Endothelial cell of umbilical vein (primary cell): ENCODE results near the gene PPOX. TPM values are rescaled to one million over a fixed set of nuclear protein-coding genes. Genes with fewer than 3 reads are reported as not detected.

Source experiments
- BruUV-seq: library from RNA; stranded (reverse); fragments of 400-500 nt; replicated peaks from 2 replicates; lab custom pipeline; 2021; lab: Mats Ljungman, UMichigan
- CTCF ChIA-PET: fragments of 300-600, 350-600 bp; sonication (Branson Sonifier 250); formaldehyde crosslinking; loops from one replicate; lab custom pipeline; 2021; ENCODE audit warnings: antibody characterized with exemption, inconsistent platforms; lab: Charles Lee
- POLR2A ChIA-PET: fragments of 300-600, 350-600 bp; sonication (Branson Sonifier 250); formaldehyde crosslinking; loops from one replicate; lab custom pipeline; 2021; ENCODE audit warnings: antibody characterized with exemption, inconsistent platforms; lab: Charles Lee
- DNase-seq: peaks from one replicate; pipeline ENCODE4 v3.0.0-alpha.2; 2011; ENCODE audit warnings: low read depth, low spot score
- FAIRE-seq: peaks from 2 replicates; lab custom pipeline; 2011; peaks lifted over from hg19 to GRCh38; lab: Jason Lieb, UNC
- H2AFZ ChIP-seq: 2 replicates; pipeline ENCODE4 v1.6.0; 2012; ENCODE audit warnings: low read depth, low read length, control low read depth, inconsistent platforms
- H3K27ac ChIP-seq: 2 replicates; pipeline ENCODE4 v1.5.1; 2011; ENCODE audit warnings: low read depth, mild to moderate bottlenecking, control low read depth, low read length, moderate library complexity; ENCODE audit not compliant: insufficient read depth
- H3K27me3 ChIP-seq, 2 experiments: 2 replicates each; pipeline versions ENCODE4 v1.6.0 to v1.6.1; 2011; ENCODE audit warnings: low read length in 2 of 2, mixed read lengths in 1 of 2; ENCODE audit not compliant: control insufficient read depth in 2 of 2, insufficient read depth in 2 of 2
- H3K36me3 ChIP-seq, 2 experiments: 2 replicates in 1 of 2; 3 replicates in 1 of 2; pipeline ENCODE4 v1.5.1; 2011; ENCODE audit warnings: low read length in 2 of 2, mild to moderate bottlenecking in 1 of 2, moderate library complexity in 1 of 2; ENCODE audit not compliant: control insufficient read depth in 2 of 2, insufficient read depth in 2 of 2; ENCODE audit errors: extremely low read depth in 1 of 2
- H3K4me1 ChIP-seq: 3 replicates; pipeline ENCODE4 v1.5.1; 2011; ENCODE audit warnings: mild to moderate bottlenecking, low read length; ENCODE audit not compliant: control insufficient read depth, insufficient read depth; ENCODE audit errors: extremely low read depth
- H3K4me2 ChIP-seq: 2 replicates; pipeline ENCODE4 v1.6.1; 2011; ENCODE audit warnings: low read length, control low read depth, mixed read lengths; ENCODE audit not compliant: insufficient read depth
- H3K4me3 ChIP-seq, 3 experiments: fragments of 200-600 bp in 1 of 3; sonication (generic), shearing (Covaris generic) in 1 of 3; replicated peaks in 1 of 3; 2 replicates each; pipeline ENCODE4 v1.5.1; 2011 to 2016; ENCODE audit warnings: control low read depth in 3 of 3, low read length in 3 of 3, mild to moderate bottlenecking in 2 of 3, inconsistent platforms in 1 of 3, low read depth in 1 of 3, moderate library complexity in 1 of 3; ENCODE audit not compliant: insufficient read depth in 1 of 3
- H3K79me2 ChIP-seq: 2 replicates; pipeline ENCODE4 v1.6.0; 2012; ENCODE audit warnings: low read length, inconsistent platforms; ENCODE audit not compliant: control insufficient read depth, insufficient read depth
- H3K9ac ChIP-seq: replicated peaks from 2 replicates; pipeline ENCODE3; 2011; ENCODE audit warnings: low read length, control low read depth; ENCODE audit not compliant: insufficient read depth; ENCODE audit errors: extremely low read depth
- H3K9me1 ChIP-seq: replicated peaks from 3 replicates; pipeline ENCODE4 v1.6.0; 2011; ENCODE audit warnings: mild to moderate bottlenecking, low read length; ENCODE audit not compliant: control insufficient read depth, insufficient read depth; ENCODE audit errors: extremely low read depth
- H3K9me3 ChIP-seq: replicated peaks from 2 replicates; pipeline ENCODE4 v1.5.1; 2012; ENCODE audit warnings: low read length, inconsistent platforms; ENCODE audit not compliant: control insufficient read depth, insufficient read depth
- H4K20me1 ChIP-seq: replicated peaks from 2 replicates; pipeline ENCODE3; 2011; ENCODE audit warnings: mild to moderate bottlenecking, low read length; ENCODE audit not compliant: control insufficient read depth, insufficient read depth; ENCODE audit errors: extremely low read depth
- CTCF ChIP-seq, 2 donors: IDR thresholded peaks; 1 replicate in 1 of 2; 2 replicates in 1 of 2; pipeline ENCODE4 v1.5.1; 2011; ENCODE audit warnings: low read length in 2 of 2, mild to moderate bottlenecking in 2 of 2, moderate library complexity in 2 of 2, control low read depth in 1 of 2, inconsistent platforms in 1 of 2, low read depth in 1 of 2; ENCODE audit not compliant: insufficient read depth in 1 of 2; ENCODE audit errors: extremely low read depth in 1 of 2
- EZH2 ChIP-seq: IDR thresholded peaks from 2 replicates; pipeline ENCODE4 v1.6.1; 2012; ENCODE audit warnings: borderline replicate concordance, low read depth, mild to moderate bottlenecking, moderate library complexity, low read length, inconsistent platforms; ENCODE audit not compliant: severe bottlenecking
- FOS ChIP-seq: IDR thresholded peaks from 2 replicates; pipeline ENCODE4 v1.6.1; 2011; ENCODE audit warnings: mild to moderate bottlenecking, low read length, moderate library complexity, borderline replicate concordance; ENCODE audit not compliant: insufficient read depth
- GATA2 ChIP-seq: IDR thresholded peaks from 2 replicates; pipeline ENCODE4 v1.7.0; 2011; ENCODE audit warnings: low read depth, mild to moderate bottlenecking, moderate library complexity, mixed read lengths, low read length; ENCODE audit not compliant: insufficient read length, insufficient read depth
- JUN ChIP-seq: IDR thresholded peaks from 2 replicates; pipeline ENCODE4 v1.6.1; 2011; ENCODE audit warnings: borderline replicate concordance, low read depth; ENCODE audit not compliant: insufficient read length, insufficient read depth
- MYC ChIP-seq: IDR thresholded peaks from one replicate; pipeline ENCODE4 v1.6.1; 2011; ENCODE audit warnings: mild to moderate bottlenecking, low read depth, low read length
- POLR2A ChIP-seq: IDR thresholded peaks from 2 replicates; pipeline ENCODE4 v1.6.1; 2012; ENCODE audit warnings: low read depth, mild to moderate bottlenecking, control low read depth, low read length
- POLR2AphosphoS5 ChIP-seq: IDR thresholded peaks from 2 replicates; pipeline ENCODE4 v1.6.1; 2012; ENCODE audit warnings: low read depth, mild to moderate bottlenecking, control low read depth, low read length, moderate library complexity; ENCODE audit not compliant: insufficient read depth
- dilution Hi-C: fragments of 300-500 bp; cut with MboI; formaldehyde crosslinking; loops from one replicate; pipeline ENCODE4 v1.15.0; 2019; ENCODE audit warnings: low sequenced_read_pairs; ENCODE audit not compliant: extremely low pct_ligation_motif_present
- intact Hi-C: fragments of 100-400 bp; cut with micrococcal nuclease; formaldehyde crosslinking; loops from one replicate; pipeline ENCODE4 v1.10.0; 2022
- polyA plus RNA-seq, 4 experiments: library from polyadenylated mRNA; depleted of rRNA in 3 of 4; stranded (reverse) in 3 of 4; unstranded in 1 of 4; fragments of >200 nt; gene quantifications; 2 replicates each; pipeline versions ENCODE4 v1.2.1 to v1.2.3, GENCODE V29; 2011 to 2012; ENCODE audit warnings: missing spikeins in 1 of 4
- total RNA-seq: library from RNA; stranded (reverse); gene quantifications from 2 replicates; pipeline ENCODE4 v1.2.3, GENCODE V29; 2021
- TF ChIP-seq, protein P1 (sequence below): IDR thresholded peaks from 2 replicates; pipeline ENCODE4 v1.6.1; 2011; ENCODE audit not compliant: insufficient read depth, insufficient read length

The PPOX gene
- total and polyA plus RNA-seq, 2 donors (not counting 3 experiments of a cell fraction or from before 2014, with no cell fraction given), result 26.4 to 28.5 TPM

DNA sequence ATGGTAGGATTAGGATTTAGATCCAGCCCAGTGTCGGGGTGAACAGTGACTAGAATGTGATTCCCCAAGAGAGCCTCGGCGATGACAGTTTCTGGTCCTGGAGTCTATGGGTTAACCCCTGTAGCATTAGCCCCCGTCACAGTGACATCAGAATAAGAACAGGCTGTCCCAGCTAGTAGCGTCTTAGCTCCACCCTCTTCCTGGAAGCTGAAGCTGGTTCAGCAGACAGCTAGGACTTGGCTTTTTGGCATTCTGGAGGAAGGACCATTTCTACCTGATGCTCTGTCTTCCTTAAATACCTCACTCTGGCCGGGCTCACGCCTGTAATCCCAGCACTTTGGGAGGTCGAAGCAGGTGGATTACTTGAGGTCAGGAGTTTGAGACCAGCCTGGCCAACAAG lies 40.9 kb downstream of the PPOX start:
- H3K9me1 ChIP-seq, result no peaks in the 10 kb centered on the region
- ChIA-PET POLR2A (no interaction called here), CTCF (interaction anchor here (0.8 to 3.5 kb wide), 9 partner anchors 8 to 175 kb away, joined by 3 to 20 read pairs (median 4); partner anchors contain the start of genes ADAMTS4, FCER1G and TOMM40L)
- no peak overlapping the region for H2AFZ ChIP-seq
- no peaks in the 10 kb centered on the region for H3K9me3 ChIP-seq
- H3K27me3 ChIP-seq, result no peaks in the 10 kb centered on the region
- no peak for TF ChIP-seq CTCF (IDR thresholded peaks at IDR 0.05; ENCODE audit: extremely low read depth in 1 of 2, insufficient read depth in 1 of 2, low read depth in 1 of 2, low read length in 2 of 2)
- no peak for TF ChIP-seq GATA2
- TF ChIP-seq EZH2, result no peak
- TF ChIP-seq POLR2A, result no peak
- TF ChIP-seq JUN, result no peak
- TF ChIP-seq, protein P1, sequence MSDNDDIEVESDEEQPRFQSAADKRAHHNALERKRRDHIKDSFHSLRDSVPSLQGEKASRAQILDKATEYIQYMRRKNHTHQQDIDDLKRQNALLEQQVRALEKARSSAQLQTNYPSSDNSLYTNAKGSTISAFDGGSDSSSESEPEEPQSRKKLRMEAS, result no peak
- TF ChIP-seq POLR2AphosphoS5, result no peak
- no peak for TF ChIP-seq MYC
- TF ChIP-seq FOS, result no peak
- DNase-seq, result no peak
- H3K79me2 ChIP-seq, result peaks cover 36% of the 10 kb centered on the region
- no peak overlapping the region for H3K4me3 ChIP-seq
- peak overlapping the region; percentile 35 for H3K27ac ChIP-seq
- FAIRE-seq, result no peak
- H3K4me2 ChIP-seq, result no peak overlapping the region
- intact Hi-C loops, result no loop called here
- H3K4me1 ChIP-seq, result peaks cover 17% of the 10 kb centered on the region
- no TSS peak for BruUV-seq
- no peaks in the 10 kb centered on the region for H4K20me1 ChIP-seq
- dilution Hi-C loops, result no loop called here
- H3K9ac ChIP-seq, result no peak overlapping the region
- peaks cover 21 to 34% of the 10 kb centered on the region in 2 experiments for H3K36me3 ChIP-seq
